Measurements from ENCODE around the gene ADCK1. TPM values are rescaled to one million over a fixed set of nuclear protein-coding genes. Genes with fewer than 3 reads are reported as not detected.

The ADCK1 gene
- total and polyA plus RNA-seq, 2 experiments from 2014 or later: 6.7 to 11.2 TPM

GRCh38 chr14:77921818-77922217 is 121.9 kb downstream of the ADCK1 start:
- no peak overlapping the region for H3K27ac ChIP-seq (ENCODE audit: low read depth)
- H3K79me2 ChIP-seq (replicated peaks; ENCODE audit: insufficient read depth): no peaks in the 10 kb centered on the region
- Mint-ChIP-seq H3K36me3 (ENCODE audit: low read depth) (peaks cover 6% of the 10 kb centered on the region; the same call in 2 of the 3 replicates), H3K27me3 (ENCODE audit: insufficient read depth, low read depth, poor library complexity) (peaks cover 2% of the 10 kb centered on the region), H3K4me3 (no peak overlapping the region), H3K9me3 (peaks cover 10% of the 10 kb centered on the region; the same call in 2 of the 3 replicates), H3K4me1 (no peaks in the 10 kb centered on the region), H3K27ac (no peak overlapping the region)
- H3K4me1 ChIP-seq (ENCODE audit: insufficient read depth): no peaks in the 10 kb centered on the region
- no peaks in the 10 kb centered on the region for H3F3A ChIP-seq (replicated peaks; ENCODE audit: low read depth)
- TF ChIP-seq JUNB (IDR thresholded peaks at IDR 0.05; ENCODE audit: unreplicated experiment): no peak
- TF ChIP-seq EZH2phosphoT487 (IDR thresholded peaks at IDR 0.05; ENCODE audit: unreplicated experiment): no peak
- H3K36me3 ChIP-seq (ENCODE audit: insufficient read depth): no peaks in the 10 kb centered on the region
- H4K20me1 ChIP-seq (replicated peaks; ENCODE audit: insufficient read depth): no peaks in the 10 kb centered on the region
- no peak overlapping the region for H2AFZ ChIP-seq
- no peak overlapping the region for H3K4me2 ChIP-seq
- no peak overlapping the region for H3K4me3 ChIP-seq
- ATAC-seq: no peak
- H3K9me2 ChIP-seq (ENCODE audit: insufficient read depth): no peaks in the 10 kb centered on the region
- H3K27me3 ChIP-seq (ENCODE audit: insufficient read depth): no peaks in the 10 kb centered on the region
- DNase-seq (ENCODE audit: low spot score): no peak

DNA sequence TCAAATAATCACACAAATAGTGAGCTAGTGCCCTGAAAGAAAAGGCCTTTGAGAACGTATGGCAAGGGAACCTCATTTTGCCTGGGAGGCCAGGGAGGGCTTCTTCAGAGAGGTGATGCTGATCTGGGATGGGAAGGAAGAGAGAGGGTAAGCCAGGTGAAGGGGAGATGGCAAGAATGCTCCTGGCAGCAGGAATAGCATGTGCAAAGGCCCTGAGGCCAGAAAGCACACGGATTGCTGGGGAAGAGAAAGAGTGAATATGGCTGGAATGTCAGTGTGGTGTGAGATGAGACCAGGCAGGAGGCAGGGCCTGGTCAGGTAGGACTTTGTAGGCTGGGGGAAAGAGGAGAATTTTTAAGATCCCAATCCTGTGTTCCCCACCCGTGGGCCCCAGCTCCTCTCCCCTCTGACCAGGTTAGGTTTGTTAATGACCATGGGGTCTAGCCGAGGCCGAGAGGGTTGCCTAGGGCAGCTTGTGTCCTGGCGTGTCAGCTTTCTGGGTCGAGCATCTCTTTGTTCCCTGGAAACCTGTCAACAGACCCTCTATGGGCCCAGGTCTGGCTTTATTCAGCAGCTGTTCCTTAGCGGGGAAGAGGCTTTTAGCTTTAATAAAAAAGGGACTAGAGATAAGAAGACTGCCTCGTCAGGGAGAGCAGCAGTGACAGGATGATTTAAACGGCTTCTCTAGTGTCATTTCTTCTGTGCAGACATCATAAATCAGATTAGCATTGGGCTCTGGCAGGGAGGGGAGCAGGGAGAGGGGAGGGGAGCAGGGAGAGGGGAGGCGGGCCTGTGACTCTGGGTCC is 123.4 kb downstream of the ADCK1 start:
- H4K20me1 ChIP-seq (replicated peaks; ENCODE audit: insufficient read depth): no peaks in the 10 kb centered on the region
- no peak overlapping the region for H3K4me2 ChIP-seq
- ATAC-seq (no peak), DNase-seq (ENCODE audit: low spot score) (no peak)
- no peaks in the 10 kb centered on the region for H3K79me2 ChIP-seq (replicated peaks; ENCODE audit: insufficient read depth)
- H2AFZ ChIP-seq: no peak overlapping the region
- peaks cover 2% of the 10 kb centered on the region for H3K27me3 Mint-ChIP-seq (ENCODE audit: insufficient read depth, low read depth, poor library complexity)
- no peaks in the 10 kb centered on the region for H3K27me3 ChIP-seq (ENCODE audit: insufficient read depth)
- H3K4me1 Mint-ChIP-seq: no peaks in the 10 kb centered on the region
- no peak overlapping the region for H3K4me3 ChIP-seq
- no peak overlapping the region for H3K4me3 Mint-ChIP-seq
- H3K27ac ChIP-seq (ENCODE audit: low read depth): no peak overlapping the region
- H3F3A ChIP-seq (replicated peaks; ENCODE audit: low read depth): no peaks in the 10 kb centered on the region
- H3K36me3 Mint-ChIP-seq (ENCODE audit: low read depth): peaks cover 6% of the 10 kb centered on the region; the same call in 2 of the 3 replicates
- no peak overlapping the region for H3K27ac Mint-ChIP-seq
- H3K9me3 Mint-ChIP-seq: peaks cover 10% of the 10 kb centered on the region; the same call in 2 of the 3 replicates
- no peaks in the 10 kb centered on the region for H3K36me3 ChIP-seq (ENCODE audit: insufficient read depth)
- 0 out of 2 replicates have a peak, but pooled peaks cover 6% of the 10 kb centered on the region for H3K9me2 ChIP-seq (ENCODE audit: insufficient read depth)
- TF ChIP-seq JUNB (IDR thresholded peaks at IDR 0.05; ENCODE audit: unreplicated experiment) (no peak), ZNF331 (CRISPR knock-in tag; IDR thresholded peaks at IDR 0.05; ENCODE audit: low read depth) (no peak)
- TF ChIP-seq, protein P1, sequence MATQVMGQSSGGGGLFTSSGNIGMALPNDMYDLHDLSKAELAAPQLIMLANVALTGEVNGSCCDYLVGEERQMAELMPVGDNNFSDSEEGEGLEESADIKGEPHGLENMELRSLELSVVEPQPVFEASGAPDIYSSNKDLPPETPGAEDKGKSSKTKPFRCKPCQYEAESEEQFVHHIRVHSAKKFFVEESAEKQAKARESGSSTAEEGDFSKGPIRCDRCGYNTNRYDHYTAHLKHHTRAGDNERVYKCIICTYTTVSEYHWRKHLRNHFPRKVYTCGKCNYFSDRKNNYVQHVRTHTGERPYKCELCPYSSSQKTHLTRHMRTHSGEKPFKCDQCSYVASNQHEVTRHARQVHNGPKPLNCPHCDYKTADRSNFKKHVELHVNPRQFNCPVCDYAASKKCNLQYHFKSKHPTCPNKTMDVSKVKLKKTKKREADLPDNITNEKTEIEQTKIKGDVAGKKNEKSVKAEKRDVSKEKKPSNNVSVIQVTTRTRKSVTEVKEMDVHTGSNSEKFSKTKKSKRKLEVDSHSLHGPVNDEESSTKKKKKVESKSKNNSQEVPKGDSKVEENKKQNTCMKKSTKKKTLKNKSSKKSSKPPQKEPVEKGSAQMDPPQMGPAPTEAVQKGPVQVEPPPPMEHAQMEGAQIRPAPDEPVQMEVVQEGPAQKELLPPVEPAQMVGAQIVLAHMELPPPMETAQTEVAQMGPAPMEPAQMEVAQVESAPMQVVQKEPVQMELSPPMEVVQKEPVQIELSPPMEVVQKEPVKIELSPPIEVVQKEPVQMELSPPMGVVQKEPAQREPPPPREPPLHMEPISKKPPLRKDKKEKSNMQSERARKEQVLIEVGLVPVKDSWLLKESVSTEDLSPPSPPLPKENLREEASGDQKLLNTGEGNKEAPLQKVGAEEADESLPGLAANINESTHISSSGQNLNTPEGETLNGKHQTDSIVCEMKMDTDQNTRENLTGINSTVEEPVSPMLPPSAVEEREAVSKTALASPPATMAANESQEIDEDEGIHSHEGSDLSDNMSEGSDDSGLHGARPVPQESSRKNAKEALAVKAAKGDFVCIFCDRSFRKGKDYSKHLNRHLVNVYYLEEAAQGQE (IDR thresholded peaks at IDR 0.05; ENCODE audit: unreplicated experiment): no peak
- H3K4me1 ChIP-seq (ENCODE audit: insufficient read depth): no peaks in the 10 kb centered on the region
